GM12872 (cell line): ENCODE measurements around the gene SPTLC3.

ENCODE experiments used
- CTCF ChIP-seq: IDR thresholded peaks from 3 replicates; pipeline ENCODE4 v1.5.1; 2011; ENCODE audit warnings: low read depth, mild to moderate bottlenecking, low read length, moderate library complexity; ENCODE audit not compliant: insufficient read depth

Gene SPTLC3

GRCh38 chr20:13060327-13060726, 51.6 kb downstream of the SPTLC3 start:
- TF ChIP-seq CTCF = no peak

DNA sequence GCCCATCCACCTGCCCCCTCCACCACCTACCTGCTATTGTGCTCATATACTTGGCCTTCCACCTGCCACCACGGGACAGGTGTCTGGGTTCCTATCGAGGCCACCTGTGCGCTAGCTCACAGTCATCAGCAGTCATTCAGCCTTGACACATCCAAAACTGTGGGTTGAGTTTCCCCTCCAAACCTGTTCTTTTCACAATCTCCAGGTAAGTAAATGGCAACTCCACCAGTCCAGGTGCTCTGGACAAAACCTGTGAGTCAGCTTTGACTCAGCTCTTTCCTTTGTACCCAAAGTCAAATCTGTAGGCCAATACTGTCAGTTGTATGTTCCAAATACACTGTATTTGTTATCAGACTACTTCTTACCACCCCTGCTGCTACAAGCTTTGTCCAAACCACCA, 52.6 kb downstream of the SPTLC3 start:
- TF ChIP-seq CTCF = no peak

DNA sequence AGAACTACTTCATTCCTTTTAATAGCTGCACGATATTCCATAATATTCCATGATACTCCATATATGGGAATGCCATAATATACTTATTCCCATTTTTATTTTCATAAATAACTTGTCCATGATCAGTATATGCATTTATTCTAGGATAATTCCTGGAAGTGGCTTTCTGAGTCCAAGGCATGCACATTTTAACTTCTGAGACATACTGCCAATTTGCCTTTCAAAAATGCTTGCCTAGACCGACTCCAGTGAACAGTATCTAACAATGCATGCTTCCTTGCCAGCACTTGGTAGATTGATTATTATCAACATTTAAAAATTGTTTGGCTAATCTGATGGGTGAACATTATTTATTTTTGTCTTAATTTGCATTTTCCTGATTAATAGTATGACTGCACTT, 54.0 kb downstream of the SPTLC3 start:
- no peak for TF ChIP-seq CTCF

DNA sequence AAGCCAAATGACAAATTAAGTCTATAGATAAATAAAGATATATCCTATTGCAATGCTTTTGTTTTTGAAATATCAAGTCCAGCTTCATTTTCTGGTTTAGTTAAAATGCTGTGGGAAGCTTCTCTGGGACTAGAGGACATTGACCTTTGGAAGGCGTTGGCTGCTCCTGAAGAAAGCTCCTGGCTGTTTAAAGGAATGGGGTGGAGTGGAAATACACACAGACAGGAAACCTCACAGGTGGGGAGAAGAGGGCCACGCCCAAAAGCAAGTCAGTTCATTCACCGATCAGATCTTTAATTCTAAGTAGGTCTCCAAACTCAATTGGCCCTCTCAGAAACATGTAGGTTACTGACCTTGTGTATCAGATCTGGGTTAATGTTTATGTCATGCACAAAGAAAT, 59.6 kb downstream of the SPTLC3 start:
- TF ChIP-seq CTCF = no peak

DNA sequence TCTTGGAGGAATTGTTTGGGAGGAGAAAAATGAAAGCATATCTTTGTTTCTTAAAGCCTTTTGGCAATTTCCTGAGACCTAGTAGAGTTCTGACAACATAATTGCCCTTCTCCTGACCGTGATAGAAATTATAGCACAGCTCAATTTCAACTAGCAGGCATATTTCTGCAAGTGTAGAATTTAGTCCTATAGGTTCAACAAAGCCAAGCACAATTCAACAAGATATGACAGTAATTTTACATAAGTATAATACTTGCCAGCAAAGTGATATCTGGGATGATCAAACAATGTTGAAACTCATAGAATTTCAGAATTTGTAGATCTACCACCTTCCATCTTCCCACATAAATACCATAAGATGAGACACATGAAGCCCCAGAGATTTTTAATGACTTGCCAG, 73.1 kb downstream of the SPTLC3 start:
- no peak for TF ChIP-seq CTCF

GRCh38 chr20:13082378-13082777, 73.6 kb downstream of the SPTLC3 start:
- TF ChIP-seq CTCF = no peak

- no peak for TF ChIP-seq CTCF
These were observed 76.5 kb downstream of the SPTLC3 start for GRCh38 chr20:13085275-13085674.

DNA sequence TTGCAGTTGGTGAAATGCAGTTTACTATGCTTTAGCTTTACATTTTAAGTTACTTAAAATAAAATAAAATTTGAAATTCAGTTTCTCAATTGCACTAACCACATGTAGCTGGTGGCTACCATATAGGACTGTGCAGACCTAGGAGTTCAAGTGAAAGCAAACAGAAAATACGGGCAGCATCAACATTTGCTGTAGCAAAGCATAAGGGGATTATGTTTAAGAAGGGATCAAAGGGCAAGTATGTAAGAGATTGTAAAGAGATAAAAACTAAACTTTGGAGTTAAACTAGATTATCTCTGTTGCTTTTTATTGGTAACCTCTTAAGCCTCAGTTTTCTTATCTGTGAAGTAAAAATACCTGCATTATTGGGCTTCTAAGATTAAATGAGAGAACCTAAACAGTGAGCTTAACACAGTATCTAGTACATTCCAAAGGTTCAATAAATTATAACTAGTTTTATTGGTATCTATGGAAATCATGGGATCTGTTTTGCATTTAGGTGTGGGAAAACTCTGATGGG, 81.2 kb downstream of the SPTLC3 start:
- no peak for TF ChIP-seq CTCF
